Measurements from ENCODE around the gene SLC9A2. TPM values are rescaled to one million over a fixed set of nuclear protein-coding genes. Genes with fewer than 3 reads are reported as not detected.

Gene SLC9A2
- total and polyA plus RNA-seq, 2 of the 13 experiments (the other 11 are each of a cell fraction or from before 2014, with no cell fraction given) = 0.02 TPM; not detected in 1

GRCh38 chr2:102724016-102724490, 104.7 kb downstream of the SLC9A2 start (continued):
- TF ChIP-seq PRDM10 (CRISPR knock-in tag; IDR thresholded peaks at IDR 0.05; ENCODE audit: low read depth) (peak; percentile 56; the same call in 1 of the 2 replicates), HHEX (CRISPR knock-in tag; IDR thresholded peaks at IDR 0.05) (peak; percentile 82), FOXC1 (CRISPR knock-in tag; IDR thresholded peaks at IDR 0.05; ENCODE audit: borderline replicate concordance) (peak; percentile 28; the same call in 1 of the 2 replicates), ZMAT3 (CRISPR knock-in tag; conservative IDR thresholded peaks at IDR 0.05) (no peak), KAT2B (IDR thresholded peaks at IDR 0.05; ENCODE audit: borderline replicate concordance, low read depth, low read length) (no peak), ZNF691 (CRISPR knock-in tag; IDR thresholded peaks at IDR 0.05; ENCODE audit: borderline replicate concordance, low read depth) (peak; percentile 91; the same call in 1 of the 2 replicates), KLF16 (CRISPR knock-in tag; IDR thresholded peaks at IDR 0.05) (no peak), ZNF430 (CRISPR knock-in tag; IDR thresholded peaks at IDR 0.05) (peak; percentile 75), FOSL2 (CRISPR knock-in tag; IDR thresholded peaks at IDR 0.05) (peak; percentile 81), SRF (IDR thresholded peaks at IDR 0.05; ENCODE audit: low read depth, low read length) (no peak; the same call in 1 of the 2 replicates), ZBTB1 (CRISPR knock-in tag; IDR thresholded peaks at IDR 0.05; ENCODE audit: borderline replicate concordance) (no peak), RFX1 (IDR thresholded peaks at IDR 0.05) (no peak), ZBTB40 (IDR thresholded peaks at IDR 0.05) (no peak), ZBTB40 (CRISPR knock-in tag; IDR thresholded peaks at IDR 0.05) (no peak; the same call in 1 of the 2 replicates), ZFAT (CRISPR knock-in tag; conservative IDR thresholded peaks at IDR 0.05) (no peak), NR0B2 (CRISPR knock-in tag; IDR thresholded peaks at IDR 0.05) (no peak), U2AF1 (optimal IDR thresholded peaks at IDR 0.05; ENCODE audit: low read depth, low read length) (no peak)

Measured in HepG2 (cell line).